Measurements from ENCODE around the gene CFAP99. TPM values are rescaled to one million over a fixed set of nuclear protein-coding genes. Genes with fewer than 3 reads are reported as not detected.

The CFAP99 gene
- total and polyA plus RNA-seq, 2 of the 8 experiments (the other 6 are each of a cell fraction or from before 2014, with no cell fraction given), result not detected

GRCh38 chr4:2416564-2417225 lies 2.1 kb upstream of the CFAP99 start (continued):
- TF ChIP-seq CHD1 (IDR thresholded peaks at IDR 0.05; ENCODE audit: low read depth, low read length), result no peak
- peak; percentile 68 for TF ChIP-seq RNF2 (IDR thresholded peaks at IDR 0.05; ENCODE audit: borderline replicate concordance, low read depth, low read length, missing control alignments, poor library complexity, severe bottlenecking)
- TF ChIP-seq SIN3A (conservative IDR thresholded peaks at IDR 0.05 in 1 of 2, IDR thresholded peaks at IDR 0.05 in 1 of 2; ENCODE audit: low read depth in 1 of 2, low read length in 2 of 2), result no peak
- TF ChIP-seq ASH2L (IDR thresholded peaks at IDR 0.05; ENCODE audit: low read length), result peak; percentile 67
- no peak for TF ChIP-seq RFX5 (IDR thresholded peaks at IDR 0.05; ENCODE audit: borderline replicate concordance, low read depth, low read length)
- TF ChIP-seq SIX5 (IDR thresholded peaks at IDR 0.05; ENCODE audit: low read depth, low read length), result no peak
- no peak for TF ChIP-seq TAF7 (optimal IDR thresholded peaks at IDR 0.05; ENCODE audit: borderline replicate concordance, low read depth, low read length)
- no peak for TF ChIP-seq SAP30 (IDR thresholded peaks at IDR 0.05; ENCODE audit: insufficient read depth, insufficient replicate concordance, low read length)
- TF ChIP-seq ATF2 (IDR thresholded peaks at IDR 0.05; ENCODE audit: low read length), result no peak
- TF ChIP-seq EP300 (IDR thresholded peaks at IDR 0.05; ENCODE audit: borderline replicate concordance in 1 of 2, low read depth in 2 of 2, low read length in 2 of 2), result no peak
- TF ChIP-seq BCL11A (IDR thresholded peaks at IDR 0.05; ENCODE audit: low read depth in 2 of 2, low read length in 2 of 2), result no peak
- TF ChIP-seq SIRT6 (IDR thresholded peaks at IDR 0.05; ENCODE audit: low read length), result no peak
- TF ChIP-seq MAX (IDR thresholded peaks at IDR 0.05), result peak; percentile 92
- no peak for TF ChIP-seq YY1 (IDR thresholded peaks at IDR 0.05; ENCODE audit: low read depth, low read length)
- no peak for TF ChIP-seq NANOG (IDR thresholded peaks at IDR 0.05; ENCODE audit: insufficient read depth, low read depth, low read length, poor library complexity, severe bottlenecking)
- no peak for TF ChIP-seq POU5F1 (IDR thresholded peaks at IDR 0.05; ENCODE audit: low read depth, low read length)
- TF ChIP-seq, protein P1, sequence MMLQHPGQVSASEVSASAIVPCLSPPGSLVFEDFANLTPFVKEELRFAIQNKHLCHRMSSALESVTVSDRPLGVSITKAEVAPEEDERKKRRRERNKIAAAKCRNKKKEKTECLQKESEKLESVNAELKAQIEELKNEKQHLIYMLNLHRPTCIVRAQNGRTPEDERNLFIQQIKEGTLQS (IDR thresholded peaks at IDR 0.05; ENCODE audit: insufficient read depth, low read depth, low read length), result no peak
- peak; percentile 90 for TF ChIP-seq SUZ12 (IDR thresholded peaks at IDR 0.05; ENCODE audit: low read length)
- no peak for TF ChIP-seq SRF (IDR thresholded peaks at IDR 0.05; ENCODE audit: low read depth, low read length)
- no peak for TF ChIP-seq CHD2 (IDR thresholded peaks at IDR 0.05; ENCODE audit: low read length)
- no peak for TF ChIP-seq TCF12 (IDR thresholded peaks at IDR 0.05; ENCODE audit: low read depth, low read length)
- TF ChIP-seq POLR2A (IDR thresholded peaks at IDR 0.05; ENCODE audit: control extremely low read depth in 1 of 2, low read depth in 2 of 2, low read length in 2 of 2), result no peak

All from H1 (cell line).